Adipose tissue (tissue), 3 donors: ENCODE measurements around the gene SLC4A4. TPM values are rescaled to one million over a fixed set of nuclear protein-coding genes. Genes with fewer than 3 reads are reported as not detected.

ENCODE experiments used
- H3K27ac ChIP-seq: one replicate; pipeline ENCODE4 v1.5.1; 2013; ENCODE audit warnings: low read depth, low read length
- WGBS, 3 donors: extraction: QIAGEN DNeasy Blood & Tissue Kit; methylation state at CpG; one replicate each; pipeline ENCODE4 v1.1.7; 2013; 5-methylcytosine and 5-hydroxymethylcytosine counted together
- polyA plus RNA-seq, 3 donors: library from polyadenylated mRNA; stranded (reverse); fragments of 200-250 nt; gene quantifications; one replicate each; pipeline ENCODE4 v1.2.3, GENCODE V29; 2013
- donor health status: healthy with polysubstance abuse.
- donor health status: Bipolar disorder and iron deficiency.
- donor health status: healthy.

Gene SLC4A4
- polyA plus RNA-seq, 3 donors, result 1.8 to 70.0 (median 3.1) TPM

DNA sequence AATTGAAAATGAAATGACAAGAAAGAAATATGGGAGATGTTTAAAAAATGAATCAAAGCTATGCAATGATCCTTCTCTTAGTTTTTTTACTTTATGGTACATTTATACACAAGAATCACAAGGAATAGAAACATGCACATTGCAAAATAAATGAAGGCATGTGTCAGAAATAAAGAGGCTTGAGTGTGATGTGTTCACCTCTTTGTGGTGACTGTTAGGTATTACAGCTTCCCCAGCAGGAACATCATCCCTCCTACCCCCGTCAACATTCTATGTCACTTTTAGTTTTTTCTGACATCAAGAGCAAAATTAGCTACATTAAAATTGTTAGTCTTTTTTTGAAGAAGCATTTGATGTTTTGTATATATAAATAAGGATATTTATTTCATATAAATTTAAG, 214.8 kb downstream of the SLC4A4 start:
- WGBS, 3 donors, result 31 to 46% (median 44%) methylated on average over 1 of the region's 1 CpG
- no peak overlapping the region for H3K27ac ChIP-seq

DNA sequence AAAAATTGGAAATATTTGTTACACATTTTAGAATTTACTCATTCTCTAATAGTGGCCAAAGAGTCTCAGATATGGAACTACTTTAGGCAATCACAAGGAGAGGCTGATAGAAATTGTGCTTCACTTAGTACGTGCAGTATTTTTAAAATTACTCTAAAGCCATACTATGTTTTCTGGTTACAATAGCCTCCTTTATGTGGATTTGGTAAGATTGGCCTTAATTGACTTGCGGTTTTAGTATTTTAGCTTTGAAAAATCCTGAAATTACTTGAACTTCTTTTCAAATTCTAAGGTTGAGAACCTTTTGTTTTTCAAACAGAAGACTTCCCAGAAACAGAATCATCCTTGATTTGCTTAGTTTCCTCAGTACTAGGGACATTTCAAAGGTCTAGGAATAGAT, 215.2 kb downstream of the SLC4A4 start:
- H3K27ac ChIP-seq, result no peak overlapping the region
- 85 to 89% (median 88%) methylated on average over 2 of the region's 2 CpGs for WGBS, 3 donors

DNA sequence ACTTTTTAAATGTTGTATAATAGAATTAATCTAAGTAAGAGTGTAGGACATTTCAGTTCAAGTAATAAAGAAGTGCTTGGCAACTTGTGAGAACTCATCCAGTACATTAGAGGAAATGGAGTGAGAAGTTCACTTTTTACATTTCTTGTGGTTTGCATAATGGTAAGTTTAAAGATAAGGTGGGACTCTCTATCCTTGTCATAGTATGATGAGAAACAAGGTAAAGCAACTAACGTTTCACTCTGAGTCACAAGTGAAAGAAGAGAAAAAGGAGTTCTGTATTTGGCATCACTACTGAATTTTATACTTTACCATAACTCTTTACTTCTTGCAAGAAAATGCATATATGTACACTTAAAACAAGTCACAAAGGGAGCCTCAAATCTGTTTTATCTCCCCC, 219.4 kb downstream of the SLC4A4 start:
- no peak overlapping the region for H3K27ac ChIP-seq
- 38 to 62% (median 42%) methylated on average over 1 of the region's 1 CpG for WGBS, 3 donors

DNA sequence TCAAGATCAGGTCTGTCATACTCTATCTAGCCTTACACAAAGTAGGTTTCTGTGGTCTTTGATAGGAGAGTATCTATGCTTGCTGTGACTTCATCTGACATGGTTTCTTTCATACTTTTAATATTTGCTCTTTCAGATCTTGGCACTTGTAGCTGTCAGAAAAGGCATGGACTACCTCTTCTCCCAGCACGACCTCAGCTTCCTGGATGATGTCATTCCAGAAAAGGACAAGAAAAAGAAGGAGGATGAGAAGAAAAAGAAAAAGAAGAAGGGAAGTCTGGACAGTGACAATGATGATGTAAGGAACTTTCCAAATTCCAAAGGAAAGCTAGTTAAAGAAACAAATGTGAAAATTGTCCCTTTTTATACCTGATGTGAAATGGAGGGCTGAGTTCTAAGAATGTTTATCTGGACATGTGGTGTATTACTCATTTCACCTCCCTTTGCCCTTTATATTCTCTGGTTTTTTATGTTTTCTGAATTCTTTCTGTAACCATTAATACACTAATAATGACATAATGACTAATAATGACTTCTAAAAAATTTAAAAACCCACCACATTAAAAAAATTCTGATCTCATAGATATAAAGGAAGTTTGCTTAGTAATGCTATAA, 221.2 kb downstream of the SLC4A4 start:
- no peak overlapping the region for H3K27ac ChIP-seq
- WGBS, 3 donors, result 0% methylated on average over 1 of the region's 1 CpG

DNA sequence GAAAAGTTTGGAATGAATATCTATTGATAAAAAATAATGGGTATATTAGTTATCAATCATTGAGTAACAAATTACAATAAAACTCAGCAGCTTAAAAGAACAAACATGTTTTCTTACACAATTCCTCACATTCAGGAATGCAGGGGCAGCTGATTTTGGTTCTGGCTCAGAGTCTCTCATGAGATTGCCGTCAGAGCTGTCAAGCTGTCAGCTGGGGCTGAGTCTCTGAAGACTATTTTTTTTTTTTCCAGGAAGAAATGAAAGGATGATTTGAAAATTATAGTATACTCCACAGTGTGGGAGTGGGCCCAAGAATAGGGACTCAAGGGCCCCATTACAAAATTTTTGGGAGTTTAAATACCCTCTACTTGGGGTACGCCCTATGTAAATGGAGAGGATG, 226.0 kb downstream of the SLC4A4 start:
- no peak overlapping the region for H3K27ac ChIP-seq
- 73 to 79% (median 74%) methylated on average over 2 of the region's 2 CpGs for WGBS, 3 donors

DNA sequence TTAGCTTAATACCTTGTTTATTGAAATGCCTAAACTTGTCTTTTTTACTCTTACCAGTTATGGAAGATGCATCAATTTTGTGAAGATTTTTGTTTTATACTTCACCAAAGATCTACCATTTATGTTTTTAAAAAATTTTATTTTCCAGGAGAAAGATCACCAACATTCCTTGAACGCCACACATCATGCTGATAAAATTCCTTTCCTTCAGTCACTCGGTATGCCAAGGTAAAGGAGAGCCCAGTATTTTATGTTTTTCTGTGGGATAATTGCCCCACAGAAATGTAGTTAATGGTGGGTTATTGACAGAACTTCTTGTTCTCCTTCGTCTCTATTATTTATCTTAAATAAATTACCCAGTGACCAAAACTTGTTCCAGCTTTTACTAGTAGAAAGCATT, 228.0 kb downstream of the SLC4A4 start:
- H3K27ac ChIP-seq, result no peak overlapping the region
- 60 to 69% (median 68%) methylated on average over 3 of the region's 3 CpGs for WGBS, 3 donors

DNA sequence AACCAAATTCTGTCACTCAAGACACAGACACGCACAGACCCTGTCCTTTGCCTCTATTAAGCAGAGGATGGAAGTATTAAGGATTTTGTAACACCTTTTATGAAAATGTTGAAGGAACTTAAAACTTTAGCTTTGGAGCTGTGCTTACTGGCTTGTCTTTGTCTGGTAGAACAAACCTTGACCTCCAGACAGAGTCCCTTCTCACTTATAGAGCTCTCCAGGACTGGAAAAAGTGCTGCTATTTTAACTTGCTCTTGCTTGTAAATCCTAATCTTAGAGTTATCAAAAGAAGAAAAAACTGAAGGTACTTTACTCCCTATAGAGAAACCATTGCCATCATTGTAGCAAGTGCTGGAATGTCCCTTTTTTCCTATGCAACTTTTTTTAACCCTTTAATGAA, 229.3 kb downstream of the SLC4A4 start:
- 0 to 10% (median 0%) methylated on average over 1 of the region's 1 CpG for WGBS, 3 donors
- H3K27ac ChIP-seq, result no peak overlapping the region

DNA sequence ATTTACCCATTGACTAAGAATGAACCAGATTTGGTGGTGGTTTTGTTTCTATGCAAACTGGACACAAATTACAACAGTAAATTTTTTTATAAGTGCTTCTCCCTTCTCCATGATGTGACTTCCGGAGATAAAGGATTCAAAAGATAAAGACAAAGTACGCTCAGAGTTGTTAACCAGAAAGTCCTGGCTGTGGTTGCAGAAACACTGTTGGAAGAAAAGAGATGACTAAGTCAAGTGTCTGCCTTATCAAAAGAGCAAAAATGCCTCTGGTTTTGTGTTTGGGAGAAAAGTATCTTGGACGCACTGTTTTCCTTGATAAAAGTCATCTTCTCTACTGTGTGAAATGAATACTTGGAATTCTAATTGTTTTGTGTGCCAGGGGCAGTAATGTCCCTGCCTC, 231.7 kb downstream of the SLC4A4 start:
- no peak overlapping the region for H3K27ac ChIP-seq
- WGBS, 3 donors, result 70 to 78% (median 75%) methylated on average over 3 of the region's 3 CpGs

DNA sequence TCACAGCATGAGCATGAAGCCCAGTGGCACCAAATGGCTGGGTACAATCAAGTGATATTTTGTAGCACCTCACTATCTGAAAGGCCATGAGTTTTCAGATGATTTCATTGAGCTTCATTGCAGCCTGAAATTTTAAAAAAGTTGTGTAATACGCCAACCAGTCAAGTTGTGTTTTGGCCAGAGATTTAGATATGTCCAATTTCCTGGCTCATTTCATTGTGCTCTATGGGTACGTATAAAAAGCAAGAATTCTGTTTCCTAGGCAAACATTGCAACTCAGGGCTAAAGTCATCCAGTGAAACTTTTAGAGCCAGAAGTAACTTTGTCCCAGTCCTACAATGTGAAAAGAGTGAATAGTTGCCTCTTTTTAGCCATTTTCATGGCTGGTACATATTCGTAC, 232.5 kb downstream of the SLC4A4 start:
- H3K27ac ChIP-seq, result no peak overlapping the region
- WGBS, 3 donors, result 85 to 90% (median 87%) methylated on average over 3 of the region's 3 CpGs

DNA sequence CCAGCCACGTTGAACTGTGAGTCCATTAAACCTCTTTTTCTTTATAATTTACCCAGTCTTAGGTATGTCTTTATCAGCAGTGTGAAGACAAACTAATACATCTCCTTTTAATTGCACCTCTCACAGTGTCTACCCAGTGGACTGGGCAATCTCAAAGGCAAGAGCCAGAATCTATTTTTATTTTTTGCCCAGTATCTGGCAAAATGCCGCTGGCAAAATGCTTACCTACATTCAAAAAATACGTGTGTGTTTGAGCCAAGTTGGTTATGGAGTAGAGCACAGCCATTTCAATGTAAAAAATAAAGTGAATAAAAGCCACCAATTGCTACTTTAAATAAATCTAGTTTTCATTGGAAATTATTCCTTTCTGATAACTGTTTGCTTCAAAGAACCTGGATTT, 245.2 kb downstream of the SLC4A4 start:
- 47 to 71% (median 68%) methylated on average over 3 of the region's 3 CpGs for WGBS, 3 donors
- H3K27ac ChIP-seq, result no peak overlapping the region

DNA sequence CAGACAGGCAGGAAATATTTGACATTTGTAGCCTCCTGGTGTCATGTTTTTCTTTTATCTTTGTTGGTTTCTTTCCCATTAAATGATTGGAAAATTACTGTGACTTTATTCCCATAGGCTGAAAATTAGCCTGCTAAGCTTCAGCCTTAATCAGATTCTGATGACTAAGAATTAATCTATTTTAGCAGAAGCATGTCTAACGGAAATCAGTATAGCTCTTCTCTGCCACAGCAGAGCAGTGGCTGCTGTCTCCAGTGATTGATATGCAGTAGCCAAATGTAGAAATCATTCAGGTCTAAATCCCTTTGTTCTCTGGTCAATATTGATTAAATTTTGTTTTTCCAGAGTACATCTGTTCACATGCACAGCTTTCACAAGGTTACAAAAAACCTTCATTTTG, 245.8 kb downstream of the SLC4A4 start:
- WGBS, 3 donors, result 19 to 56% (median 41%) methylated on average over 1 of the region's 1 CpG

DNA sequence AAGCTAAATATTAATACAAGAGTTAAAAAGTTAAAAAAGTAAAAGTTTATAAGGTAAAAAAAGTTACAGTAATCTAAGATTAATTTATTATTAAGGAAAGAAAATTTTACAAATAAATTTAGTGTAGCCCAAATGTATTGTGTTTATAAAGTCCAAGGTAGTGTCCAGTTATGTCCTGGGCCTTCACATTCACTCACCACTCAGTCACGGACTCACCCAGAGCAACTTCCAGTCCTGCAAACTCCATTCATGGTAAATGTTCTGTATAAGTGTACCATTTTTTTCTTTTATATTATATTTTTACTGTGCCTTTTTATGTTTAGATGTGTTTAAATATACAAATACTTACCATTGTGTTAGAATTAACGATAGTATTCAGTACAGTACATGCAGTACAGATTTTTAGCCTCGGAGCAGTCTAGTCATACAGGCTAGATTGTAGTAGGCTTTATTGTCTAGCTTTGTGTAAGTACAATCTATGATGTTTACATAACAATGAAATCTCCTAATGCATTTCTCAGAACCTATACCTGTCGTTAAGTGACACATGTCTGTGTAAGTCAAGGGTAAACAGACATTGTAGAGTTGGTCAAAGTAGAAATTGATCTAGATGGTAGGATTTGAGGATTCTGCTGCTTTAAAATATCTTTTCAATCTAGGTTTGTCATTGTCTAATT, 247.4 kb downstream of the SLC4A4 start:
- no peak overlapping the region for H3K27ac ChIP-seq
- WGBS, 3 donors, result 65 to 74% (median 69%) methylated on average over 4 of the region's 4 CpGs

More for the DNA sequence above, 245.8 kb downstream of the SLC4A4 start:
- H3K27ac ChIP-seq, result no peak overlapping the region

DNA sequence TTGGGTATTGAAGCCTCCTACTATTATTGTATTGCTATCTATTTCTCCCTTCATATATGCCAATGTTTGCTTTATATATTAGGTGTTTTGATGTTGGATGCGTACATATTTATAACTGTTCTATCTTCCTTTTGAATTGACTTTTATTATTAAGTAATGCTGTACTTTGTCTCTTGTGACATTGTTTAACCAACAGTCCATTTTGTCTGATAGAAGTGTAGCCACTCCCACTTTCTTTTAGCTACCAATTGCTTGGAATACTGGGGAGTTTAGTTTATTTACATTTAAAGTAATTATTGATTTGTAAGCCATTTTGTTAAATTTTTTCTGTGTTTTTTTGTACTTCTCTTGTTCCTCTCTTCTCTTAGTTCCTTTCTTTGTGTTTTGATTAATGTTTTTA, 249.2 kb downstream of the SLC4A4 start:
- no peak overlapping the region for H3K27ac ChIP-seq
- WGBS, 3 donors, result 84 to 95% (median 89%) methylated on average over 1 of the region's 1 CpG

DNA sequence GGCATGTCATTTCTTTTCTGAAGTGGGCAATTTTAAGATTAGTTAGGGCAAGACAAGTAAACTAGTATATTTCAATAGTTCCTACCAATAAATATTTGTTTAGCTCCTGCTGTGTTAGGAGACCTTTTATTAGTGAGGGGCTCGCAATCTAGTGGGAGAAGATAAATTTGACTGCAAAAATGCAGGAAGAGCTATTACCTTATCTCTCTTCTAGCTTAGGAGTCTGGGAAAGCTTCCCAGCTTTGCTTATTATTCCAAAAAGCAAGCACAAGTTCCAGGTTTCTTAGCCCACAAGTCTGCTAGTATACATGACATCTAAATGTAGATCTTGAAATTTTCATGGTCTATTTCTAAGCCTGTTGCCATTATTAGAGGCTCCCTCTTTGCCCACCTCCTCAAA, 254.0 kb downstream of the SLC4A4 start:
- no peak overlapping the region for H3K27ac ChIP-seq
- 48 to 73% (median 55%) methylated on average over 1 of the region's 1 CpG for WGBS, 3 donors

DNA sequence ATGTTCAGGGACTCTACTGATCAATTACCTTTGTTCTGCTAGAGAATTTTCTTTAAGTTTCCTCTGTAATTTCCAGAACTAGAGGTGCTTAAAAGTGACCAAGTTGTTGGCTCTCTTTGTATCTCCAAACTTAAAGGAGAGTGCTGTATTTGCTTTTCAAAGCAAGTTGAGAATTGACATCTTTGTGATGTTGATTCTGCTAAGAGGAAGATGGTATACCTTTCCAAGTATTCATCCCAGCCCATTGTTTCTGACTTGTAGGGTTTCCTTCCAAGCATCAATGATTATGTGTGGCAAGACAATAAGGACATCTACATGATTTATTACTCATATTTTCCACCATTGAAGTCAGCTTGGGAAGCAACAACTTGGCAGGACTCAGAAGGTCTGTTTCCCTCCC, 254.5 kb downstream of the SLC4A4 start:
- H3K27ac ChIP-seq, result no peak overlapping the region

DNA sequence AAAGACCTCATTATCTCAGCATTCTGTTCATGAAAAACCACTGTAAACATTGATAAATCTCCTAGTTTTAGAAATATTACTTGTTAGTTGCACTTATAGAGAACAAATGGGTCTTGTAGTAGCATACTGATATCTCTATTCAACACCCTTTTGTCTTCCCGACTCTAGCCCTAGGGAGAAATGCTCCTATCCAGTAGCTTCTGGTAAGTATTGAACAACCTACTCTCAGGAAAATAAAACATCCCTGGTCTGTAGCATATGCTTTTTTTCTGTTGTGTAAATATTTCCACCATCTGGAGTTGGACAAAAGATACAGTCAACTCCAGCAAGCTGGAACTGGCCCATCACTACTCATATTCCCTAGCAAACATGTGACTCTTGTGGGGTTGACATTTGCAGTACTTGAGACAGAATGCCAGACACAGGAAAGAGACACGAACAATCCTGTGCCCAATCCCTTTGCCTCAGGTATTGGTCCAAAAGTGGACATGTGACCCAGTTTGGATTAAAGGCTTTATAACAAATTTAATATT, 256.8 kb downstream of the SLC4A4 start:
- WGBS, 3 donors, result 28 to 41% (median 34%) methylated on average over 2 of the region's 2 CpGs
- no peak overlapping the region for H3K27ac ChIP-seq

DNA sequence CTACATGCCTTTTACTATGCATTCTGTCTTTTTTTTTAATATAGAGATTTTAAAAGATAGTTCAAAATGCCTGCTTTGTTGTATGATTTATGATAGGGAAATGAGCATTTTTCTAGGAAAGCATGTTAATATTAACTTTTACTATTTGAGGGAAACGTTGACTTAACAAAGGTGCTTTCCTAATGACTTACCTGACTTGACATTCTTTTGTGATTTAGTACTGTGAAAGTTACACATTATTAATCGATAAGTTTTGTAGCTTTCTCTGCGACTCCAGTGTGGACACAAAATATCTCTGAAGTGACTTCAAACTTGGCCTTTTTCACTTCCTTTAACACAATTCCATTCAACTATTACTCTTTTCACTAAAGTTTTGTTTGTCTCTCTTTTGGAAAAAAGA, 260.8 kb downstream of the SLC4A4 start:
- WGBS, 3 donors, result 16 to 60% (median 56%) methylated on average over 3 of the region's 3 CpGs
- no peak overlapping the region for H3K27ac ChIP-seq

DNA sequence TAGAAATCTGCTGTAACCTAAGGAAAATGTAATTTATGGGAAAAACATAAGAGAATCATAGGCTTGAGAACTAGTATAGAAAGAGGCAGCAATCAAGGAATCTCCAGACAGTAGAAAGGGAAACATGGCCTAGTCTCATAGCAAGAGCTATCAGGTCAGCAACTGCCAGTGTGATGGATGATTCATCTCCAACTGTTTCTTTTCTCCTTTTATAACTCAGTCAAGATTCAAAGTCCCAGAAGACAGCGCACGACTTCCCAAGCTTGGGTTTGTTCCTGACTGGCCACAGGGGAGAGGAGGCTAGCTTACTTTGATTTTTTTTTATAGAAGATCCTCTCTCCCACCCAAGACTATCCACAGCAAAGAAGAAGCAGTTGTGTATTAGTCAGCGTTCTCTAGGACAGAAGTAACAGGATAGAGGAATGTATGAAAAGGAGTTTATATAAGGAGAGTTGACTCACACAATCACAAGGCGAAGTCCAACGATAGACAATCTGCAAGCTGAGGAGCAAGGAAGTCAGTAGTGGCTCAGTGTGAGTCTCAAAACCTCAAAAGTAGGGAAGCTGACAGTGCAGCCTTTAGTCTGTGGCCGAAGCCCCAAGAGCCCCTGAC, 263.6 kb downstream of the SLC4A4 start:
- WGBS, 3 donors, result 77 to 89% (median 86%) methylated on average over 6 of the region's 6 CpGs

DNA sequence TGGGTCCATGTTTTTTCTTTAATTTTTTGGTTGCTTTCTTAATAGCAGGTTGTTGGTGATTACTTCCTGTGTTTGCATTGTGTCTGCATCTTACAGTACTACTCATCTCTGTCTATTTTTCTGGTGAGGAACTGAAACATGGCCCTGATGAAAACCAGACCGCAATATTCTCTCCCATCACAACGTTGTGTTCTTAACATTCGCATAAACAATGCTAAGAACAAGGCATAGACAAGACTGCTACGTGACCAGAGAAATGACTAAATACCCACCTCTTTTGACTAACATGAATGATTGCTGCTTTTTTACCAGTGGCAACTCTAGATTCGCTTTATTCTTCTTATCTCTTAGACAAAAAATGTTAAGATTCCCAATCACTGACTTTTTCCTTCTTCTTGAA, 266.0 kb downstream of the SLC4A4 start:
- WGBS, 3 donors, result 73 to 86% (median 76%) methylated on average over 5 of the region's 5 CpGs
- H3K27ac ChIP-seq, result no peak overlapping the region

More for the DNA sequence above, 263.6 kb downstream of the SLC4A4 start:
- H3K27ac ChIP-seq, result no peak overlapping the region

DNA sequence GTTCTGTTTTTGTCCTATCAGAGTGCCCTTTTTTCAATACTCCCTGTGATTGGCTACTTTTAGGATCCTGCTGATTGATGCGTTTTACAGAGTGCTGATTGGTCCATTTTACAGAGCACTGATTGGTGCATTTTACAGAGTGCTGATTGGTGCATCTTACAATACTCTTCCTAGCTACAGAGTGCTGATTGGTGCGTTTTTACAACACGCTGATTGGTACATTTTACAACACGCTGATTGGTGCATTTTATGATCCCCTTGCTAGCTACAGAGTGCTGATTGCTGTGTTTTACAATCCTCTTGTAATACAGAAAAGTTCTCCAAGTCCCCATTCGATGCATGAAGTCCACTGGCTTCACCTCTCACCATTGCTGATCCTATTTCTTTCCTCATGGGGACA, 268.3 kb downstream of the SLC4A4 start:
- H3K27ac ChIP-seq, result no peak overlapping the region
- 82 to 94% (median 91%) methylated on average over 5 of the region's 5 CpGs for WGBS, 3 donors
